IMR-90 (cell line): ENCODE results near the gene DNAJC25. TPM values are rescaled to one million over a fixed set of nuclear protein-coding genes. Genes with fewer than 3 reads are reported as not detected.

Source experiments
- ATAC-seq: fragments of 200-7000 bp; cut with Tn5 transposase; 2 replicates; pipeline ENCODE4 v1.9.1; 2020; ENCODE audit warnings: low read depth, mild to moderate bottlenecking, moderate library complexity
- BruUV-seq: library from RNA; stranded (reverse); fragments of 400-500 nt; replicated peaks from 2 replicates; lab custom pipeline; 2021; lab: Mats Ljungman, UMichigan
- CTCF ChIA-PET: fragments of 300-600 bp; formaldehyde crosslinking; extraction: SDS; loops from one replicate; lab custom pipeline; 2021; ENCODE audit warnings: antibody characterized with exemption; lab: Yijun Ruan, JAX
- POLR2A ChIA-PET: fragments of 300-600 bp; sonication (Branson Sonifier 250); formaldehyde crosslinking; loops from one replicate; lab custom pipeline; 2022; ENCODE audit warnings: antibody characterized with exemption; ENCODE audit not compliant: unreplicated experiment; lab: Charles Lee
- DNase-seq: peaks from one replicate; pipeline ENCODE4 v3.0.0; 2013
- H2AFZ ChIP-seq: replicated peaks from 2 replicates; pipeline ENCODE3; 2013; ENCODE audit warnings: low read length, mild to moderate bottlenecking; ENCODE audit not compliant: poor library complexity
- H2AK5ac ChIP-seq: 2 replicates; pipeline ENCODE4 v1.6.1; 2013; ENCODE audit warnings: low read depth, low read length, inconsistent platforms
- H2AK9ac ChIP-seq: replicated peaks from 2 replicates; pipeline ENCODE3; 2013; ENCODE audit warnings: mild to moderate bottlenecking, low read depth, low read length, moderate library complexity; ENCODE audit not compliant: poor library complexity
- H2BK120ac ChIP-seq: 2 replicates; pipeline ENCODE4 v1.6.1; 2013; ENCODE audit warnings: low read depth, low read length, inconsistent platforms
- H2BK15ac ChIP-seq: 3 replicates; pipeline ENCODE4 v1.6.1; 2013; ENCODE audit warnings: low read depth, low read length, inconsistent platforms
- H2BK20ac ChIP-seq: 2 replicates; pipeline ENCODE4 v1.6.1; 2013; ENCODE audit warnings: low read depth, mild to moderate bottlenecking, inconsistent platforms, low read length, moderate library complexity
- H2BK5ac ChIP-seq: 2 replicates; pipeline ENCODE4 v1.6.1; 2013; ENCODE audit warnings: mild to moderate bottlenecking, low read depth, low read length, inconsistent platforms; ENCODE audit not compliant: poor library complexity, severe bottlenecking
- H3K14ac ChIP-seq: replicated peaks from 2 replicates; pipeline ENCODE4 v1.6.1; 2013; ENCODE audit warnings: low read depth, low read length, inconsistent platforms
- H3K18ac ChIP-seq: 2 replicates; pipeline ENCODE4 v1.6.1; 2013; ENCODE audit warnings: low read depth, low read length, control low read depth
- H3K23ac ChIP-seq: 2 replicates; pipeline ENCODE4 v1.6.1; 2013; ENCODE audit warnings: low read depth, low read length, inconsistent platforms
- H3K27ac ChIP-seq: 2 replicates; pipeline ENCODE4 v1.5.1; 2013; ENCODE audit warnings: mild to moderate bottlenecking, control low read depth, low read length; ENCODE audit not compliant: insufficient read depth
- H3K27me3 ChIP-seq: 2 replicates; pipeline ENCODE4 v1.6.1; 2013; ENCODE audit warnings: low read length; ENCODE audit not compliant: control insufficient read depth, insufficient read depth
- H3K36me3 ChIP-seq: 2 replicates; pipeline ENCODE4 v1.6.1; 2013; ENCODE audit warnings: low read length, mixed read lengths; ENCODE audit not compliant: control insufficient read depth, insufficient read depth
- H3K4ac ChIP-seq: 2 replicates; pipeline ENCODE4 v1.6.1; 2013; ENCODE audit warnings: low read depth, low read length, inconsistent platforms
- H3K4me1 ChIP-seq: 2 replicates; pipeline ENCODE4 v1.6.1; 2013; ENCODE audit warnings: low read length, mixed read lengths; ENCODE audit not compliant: control insufficient read depth, insufficient read depth
- H3K4me2 ChIP-seq: 2 replicates; pipeline ENCODE4 v1.6.1; 2013; ENCODE audit warnings: low read depth, mild to moderate bottlenecking, control low read depth, low read length, moderate library complexity
- H3K4me3 ChIP-seq: 2 replicates; pipeline ENCODE4 v1.5.1; 2013; ENCODE audit warnings: low read depth, mild to moderate bottlenecking, control low read depth, low read length, moderate library complexity; ENCODE audit not compliant: insufficient read depth
- H3K56ac ChIP-seq: 2 replicates; pipeline ENCODE4 v1.6.1; 2013; ENCODE audit warnings: low read length, inconsistent platforms; ENCODE audit not compliant: insufficient read depth; ENCODE audit errors: extremely low read depth
- H3K79me1 ChIP-seq, 2 experiments: 2 replicates each; pipeline ENCODE4 v1.6.1; 2013; ENCODE audit warnings: low read length in 2 of 2, inconsistent platforms in 1 of 2, low read depth in 1 of 2
- H3K9ac ChIP-seq: 2 replicates; pipeline ENCODE4 v1.6.1; 2013; ENCODE audit warnings: low read depth, low read length, control low read depth
- H3K9me1 ChIP-seq: 2 replicates; pipeline ENCODE4 v1.6.1; 2013; ENCODE audit warnings: low read length, inconsistent platforms; ENCODE audit not compliant: insufficient read depth
- H3K9me3 ChIP-seq: 2 replicates; pipeline ENCODE4 v1.6.1; 2013; ENCODE audit warnings: low read length; ENCODE audit not compliant: control insufficient read depth, insufficient read depth
- H4K20me1 ChIP-seq: 2 replicates; pipeline ENCODE4 v1.6.1; 2013; ENCODE audit warnings: low read length, inconsistent platforms; ENCODE audit not compliant: insufficient read depth
- H4K5ac ChIP-seq: 2 replicates; pipeline ENCODE4 v1.6.1; 2013; ENCODE audit warnings: mild to moderate bottlenecking, low read depth, low read length, control low read depth
- H4K8ac ChIP-seq, 2 experiments: 2 replicates each; pipeline ENCODE4 v1.6.1; 2013; ENCODE audit warnings: low read depth in 2 of 2, low read length in 2 of 2, control low read depth in 1 of 2, inconsistent platforms in 1 of 2
- H4K91ac ChIP-seq: 2 replicates; pipeline ENCODE4 v1.6.1; 2013; ENCODE audit warnings: low read depth, low read length, inconsistent platforms; ENCODE audit not compliant: insufficient read depth
- CEBPB ChIP-seq: IDR thresholded peaks from 2 replicates; pipeline ENCODE4 v1.6.1; 2012; ENCODE audit warnings: low read depth, low read length, improper control_type of control experiment
- CHD1 ChIP-seq: IDR thresholded peaks from 2 replicates; pipeline ENCODE4 v1.6.1; 2012; ENCODE audit warnings: low read depth, low read length, improper control_type of control experiment
- MAZ ChIP-seq: IDR thresholded peaks from 2 replicates; pipeline ENCODE4 v1.6.1; 2012; ENCODE audit warnings: low read depth, mild to moderate bottlenecking, low read length, improper control_type of control experiment, moderate library complexity, borderline replicate concordance
- MXI1 ChIP-seq: IDR thresholded peaks from 2 replicates; pipeline ENCODE4 v1.6.1; 2012; ENCODE audit warnings: low read depth, mild to moderate bottlenecking, low read length, moderate library complexity, borderline replicate concordance
- NFE2L2 ChIP-seq: fragments of 150-350 bp; IDR thresholded peaks from 2 replicates; pipeline ENCODE4 v1.6.1; 2016; ENCODE audit warnings: low read depth, mild to moderate bottlenecking, low read length
- POLR2A ChIP-seq: IDR thresholded peaks from 2 replicates; pipeline ENCODE4 v1.6.1; 2012; ENCODE audit warnings: mild to moderate bottlenecking, low read depth, low read length
- RFX5 ChIP-seq: IDR thresholded peaks from 2 replicates; pipeline ENCODE4 v1.8.0; 2012; ENCODE audit warnings: low read depth, mild to moderate bottlenecking, low read length, moderate library complexity
- dilution Hi-C: fragments of 300-500 bp; cut with HindIII; formaldehyde crosslinking; loops from one replicate; pipeline ENCODE4 v1.14.3; 2018; ENCODE audit warnings: low sequenced_read_pairs; ENCODE audit not compliant: unreplicated experiment
- in situ Hi-C: fragments of 300-500 bp; cut with MboI; formaldehyde crosslinking; loops from 3 replicates; pipeline ENCODE4 v1.14.3; 2019; ENCODE audit warnings: low sequenced_read_pairs, inconsistent platforms, mixed read lengths
- intact Hi-C: fragments of 100-400 bp; cut with micrococcal nuclease; formaldehyde crosslinking; loops from 2 replicates; pipeline ENCODE4 v1.10.0; 2022
- polyA plus RNA-seq, 3 experiments: library from polyadenylated mRNA; depleted of rRNA; stranded (reverse); fragments of >200 nt; gene quantifications; 2 replicates each; pipeline ENCODE4 v1.2.3, GENCODE V29; 2012; ENCODE audit warnings: low replicate concordance in 1 of 3
- total RNA-seq: library from RNA; depleted of rRNA; stranded (reverse); fragments of >200 nt; gene quantifications from 2 replicates; pipeline ENCODE4 v1.2.3, GENCODE V29; 2012
- TF ChIP-seq, protein P1 (sequence below): conservative IDR thresholded peaks from 2 replicates; pipeline ENCODE4 v1.5.1; 2012; ENCODE audit warnings: mild to moderate bottlenecking, low read depth, low read length, improper control_type of control experiment

DNAJC25 gene
- total and polyA plus RNA-seq, 2 of the 4 experiments (the other 2 are of a cell fraction): 3.2 to 6.6 TPM

DNA sequence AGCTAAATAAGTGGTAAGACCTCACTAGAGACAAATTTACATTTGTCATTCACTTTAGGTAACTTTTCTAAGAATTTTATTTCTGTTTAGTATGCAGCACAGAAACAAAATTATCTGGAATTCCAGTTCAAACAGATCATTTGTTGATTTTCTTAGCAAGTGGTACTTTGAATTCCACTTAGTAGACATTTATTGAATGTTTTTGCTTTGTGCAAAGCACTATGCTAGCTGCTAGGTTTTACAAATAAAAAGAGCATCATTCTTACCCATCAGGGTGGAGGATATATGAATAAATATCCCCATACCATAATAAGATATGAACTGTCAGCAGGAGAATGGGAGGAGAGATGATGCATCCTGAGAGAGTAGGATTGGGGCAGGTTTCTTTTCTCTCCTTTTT, 65.7 kb downstream of the DNAJC25 start:
- H3K27me3 ChIP-seq: no peaks in the 10 kb centered on the region
- H3K9me3 ChIP-seq: no peaks in the 10 kb centered on the region
- no peak overlapping the region for H2BK5ac ChIP-seq
- no peak overlapping the region for H3K14ac ChIP-seq
- dilution Hi-C loops: no loop called here
- no TSS peak for BruUV-seq
- ChIA-PET POLR2A (no interaction called here), CTCF (no interaction called here)
- DNase-seq (no peak), ATAC-seq (no peak)
- no peak overlapping the region for H2BK15ac ChIP-seq
- H4K5ac ChIP-seq: no peak overlapping the region
- H4K91ac ChIP-seq: no peak overlapping the region
- no peak overlapping the region for H3K4ac ChIP-seq
- no peak overlapping the region for H3K18ac ChIP-seq
- H2AK9ac ChIP-seq: no peak overlapping the region
- H3K23ac ChIP-seq: no peak overlapping the region
- intact Hi-C loops: no loop called here
- H3K27ac ChIP-seq: no peak overlapping the region
- no peak overlapping the region for H2AFZ ChIP-seq
- no peak overlapping the region for H3K56ac ChIP-seq
- H3K4me3 ChIP-seq: no peak overlapping the region
- no peak overlapping the region for H2BK20ac ChIP-seq
- H3K36me3 ChIP-seq: no peaks in the 10 kb centered on the region
- H3K4me2 ChIP-seq: no peak overlapping the region
- no peaks in the 10 kb centered on the region for H3K9me1 ChIP-seq
- H2BK120ac ChIP-seq: no peak overlapping the region
- H4K8ac ChIP-seq: no peak overlapping the region
- H4K20me1 ChIP-seq: no peaks in the 10 kb centered on the region
- H3K79me1 ChIP-seq: peaks cover 0 to 3% of the 10 kb centered on the region in 2 experiments; a peak in 1 of 4 replicates
- in situ Hi-C loops: no loop called here
- H2AK5ac ChIP-seq: no peak overlapping the region
- TF ChIP-seq, protein P1, sequence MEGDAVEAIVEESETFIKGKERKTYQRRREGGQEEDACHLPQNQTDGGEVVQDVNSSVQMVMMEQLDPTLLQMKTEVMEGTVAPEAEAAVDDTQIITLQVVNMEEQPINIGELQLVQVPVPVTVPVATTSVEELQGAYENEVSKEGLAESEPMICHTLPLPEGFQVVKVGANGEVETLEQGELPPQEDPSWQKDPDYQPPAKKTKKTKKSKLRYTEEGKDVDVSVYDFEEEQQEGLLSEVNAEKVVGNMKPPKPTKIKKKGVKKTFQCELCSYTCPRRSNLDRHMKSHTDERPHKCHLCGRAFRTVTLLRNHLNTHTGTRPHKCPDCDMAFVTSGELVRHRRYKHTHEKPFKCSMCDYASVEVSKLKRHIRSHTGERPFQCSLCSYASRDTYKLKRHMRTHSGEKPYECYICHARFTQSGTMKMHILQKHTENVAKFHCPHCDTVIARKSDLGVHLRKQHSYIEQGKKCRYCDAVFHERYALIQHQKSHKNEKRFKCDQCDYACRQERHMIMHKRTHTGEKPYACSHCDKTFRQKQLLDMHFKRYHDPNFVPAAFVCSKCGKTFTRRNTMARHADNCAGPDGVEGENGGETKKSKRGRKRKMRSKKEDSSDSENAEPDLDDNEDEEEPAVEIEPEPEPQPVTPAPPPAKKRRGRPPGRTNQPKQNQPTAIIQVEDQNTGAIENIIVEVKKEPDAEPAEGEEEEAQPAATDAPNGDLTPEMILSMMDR: no peak
- TF ChIP-seq POLR2A (no peak), CHD1 (no peak), NFE2L2 (no peak), CEBPB (no peak), RFX5 (no peak), MXI1 (no peak), MAZ (no peak)
- no peaks in the 10 kb centered on the region for H3K4me1 ChIP-seq
- H3K9ac ChIP-seq: no peak overlapping the region
